ENCODE data around the gene ATXN7L1.

ATXN7L1 gene

GRCh38 chr7:105691680-105692564, 184.5 kb downstream of the ATXN7L1 start:
- peak overlapping the region; percentile 33; the same call in 1 of the 2 replicates for H3K27ac ChIP-seq
- ChIA-PET POLR2A (ENCODE audit: low non-redundant PET) (interaction anchor here (0.7 kb wide), 1 partner anchor 20 kb away, joined by 3 read pairs; no protein-coding TSS in a partner anchor), CTCF (interaction anchor here (0.7 to 1.1 kb wide), 2 partner anchors 40 to 66 kb away, joined by 3 to 5 read pairs; no protein-coding TSS in a partner anchor)
- DNase-seq (ENCODE audit: low spot score): peak; percentile 54
- no peak for TF ChIP-seq CTCF (conservative IDR thresholded peaks at IDR 0.05; ENCODE audit: low read depth)

GRCh38 chr7:105691082-105691679, 185.2 kb downstream of the ATXN7L1 start:
- TF ChIP-seq CTCF (conservative IDR thresholded peaks at IDR 0.05; ENCODE audit: low read depth): no peak
- DNase-seq (ENCODE audit: low spot score): no peak
- H3K27ac ChIP-seq: peak overlapping the region; percentile 33; the same call in 1 of the 2 replicates
- CTCF ChIA-PET: interaction anchor here (0.7 to 1.1 kb wide), 2 partner anchors 39 to 67 kb away, joined by 3 to 5 read pairs; no protein-coding TSS in a partner anchor
- POLR2A ChIA-PET (ENCODE audit: low non-redundant PET): interaction anchor here (0.7 kb wide), 1 partner anchor 21 kb away, joined by 3 read pairs; no protein-coding TSS in a partner anchor

DNA sequence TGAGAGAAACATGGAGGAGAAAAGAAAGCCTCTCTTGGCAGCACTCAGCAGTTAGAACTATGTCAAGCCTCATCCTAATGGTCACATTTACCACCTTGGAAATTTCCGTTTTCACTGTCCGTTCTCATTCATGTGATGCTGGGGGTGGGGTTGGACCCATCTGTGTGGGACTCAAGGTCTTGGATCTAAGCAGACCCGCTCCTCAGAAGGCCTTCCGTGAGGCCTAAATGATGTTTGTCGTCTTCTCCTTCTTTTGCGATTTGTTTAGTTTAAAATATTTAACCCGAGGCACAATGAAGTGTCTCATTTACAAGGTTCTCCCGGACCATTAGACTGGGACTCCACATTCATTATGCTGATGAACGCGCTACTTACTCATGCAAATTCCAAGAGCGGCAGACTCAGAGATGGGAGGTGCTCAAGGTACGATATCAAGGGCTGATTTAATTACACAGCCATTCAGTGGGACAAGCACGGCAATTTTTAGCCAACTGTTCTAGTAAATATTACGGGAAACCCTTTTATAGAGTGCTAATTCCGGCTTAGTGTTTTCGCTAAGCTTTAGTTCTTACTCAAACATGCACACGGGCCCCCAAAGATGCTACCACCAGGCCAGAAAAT, 186.0 kb downstream of the ATXN7L1 start:
- ChIA-PET POLR2A (ENCODE audit: low non-redundant PET) (no interaction called here), CTCF (interaction anchor here (0.6 to 1.1 kb wide), 2 partner anchors 38 to 77 kb away, joined by 5 to 6 read pairs; no protein-coding TSS in a partner anchor)
- H3K27ac ChIP-seq: no peak overlapping the region
- TF ChIP-seq CTCF (conservative IDR thresholded peaks at IDR 0.05; ENCODE audit: low read depth): no peak
- no peak for DNase-seq (ENCODE audit: low spot score)

- H3K27ac ChIP-seq: no peak overlapping the region
- DNase-seq (ENCODE audit: low spot score): no peak
Observed at GRCh38 chr7:105689067-105689819, 187.2 kb downstream of the ATXN7L1 start.

GRCh38 chr7:105688617-105689016, 187.8 kb downstream of the ATXN7L1 start:
- DNase-seq (ENCODE audit: low spot score): no peak
- no peak overlapping the region for H3K27ac ChIP-seq
- ChIA-PET POLR2A (ENCODE audit: low non-redundant PET) (no interaction called here), CTCF (interaction anchor here (1.0 kb wide), 1 partner anchor 31 kb away, joined by 3 read pairs; no protein-coding TSS in a partner anchor)
- no peak for TF ChIP-seq CTCF (conservative IDR thresholded peaks at IDR 0.05; ENCODE audit: low read depth)

More at GRCh38 chr7:105689067-105689819, 187.2 kb downstream of the ATXN7L1 start:
- CTCF ChIA-PET: interaction anchor here (0.6 to 1.0 kb wide), 3 partner anchors 32 to 841 kb away, joined by 3 read pairs; no protein-coding TSS in a partner anchor
- POLR2A ChIA-PET (ENCODE audit: low non-redundant PET): no interaction called here
- no peak for TF ChIP-seq CTCF (conservative IDR thresholded peaks at IDR 0.05; ENCODE audit: low read depth)

Data from RWPE1 (cell line).